Psoas muscle (tissue), 8 donors: ENCODE measurements around the gene SDK2. TPM values are rescaled to one million over a fixed set of nuclear protein-coding genes. Genes with fewer than 3 reads are reported as not detected.

Experiments
- ATAC-seq, 4 donors: fragments of 200-7000 bp; cut with Tn5 transposase; one replicate each; pipeline ENCODE4 v1.9.1; 2020; ENCODE audit warnings: moderate library complexity in 3 of 4, mild to moderate bottlenecking in 2 of 4
- DNase-seq, 2 donors: peaks; one replicate each; pipeline ENCODE4 v3.0.0-alpha.2; 2020
- H3K27ac ChIP-seq: fragments of 200-600 bp; one replicate; pipeline ENCODE4 v1.8.0; 2022
- H3K27me3 ChIP-seq, 3 donors: fragments of 200-600 bp in 1 of 3; one replicate each; pipeline versions ENCODE4 v1.6.1 to v1.8.0; 2013 to 2022; ENCODE audit warnings: low read length in 2 of 3, mild to moderate bottlenecking in 2 of 3, moderate library complexity in 1 of 3; ENCODE audit not compliant: insufficient read depth in 3 of 3
- H3K36me3 ChIP-seq, 2 donors: fragments of 200-600 bp in 1 of 2; one replicate each; pipeline versions ENCODE4 v1.6.1 to v1.8.0; 2013 to 2022; ENCODE audit warnings: low read depth in 1 of 2, mild to moderate bottlenecking in 1 of 2, moderate library complexity in 1 of 2; ENCODE audit not compliant: insufficient read depth in 1 of 2
- H3K4me1 ChIP-seq: fragments of 200-600 bp; one replicate; pipeline ENCODE4 v1.8.0; 2022
- H3K4me3 ChIP-seq: fragments of 200-600 bp; one replicate; pipeline ENCODE4 v1.8.0; 2022; ENCODE audit warnings: mild to moderate bottlenecking
- H3K9me3 ChIP-seq: fragments of 200-600 bp; one replicate; pipeline ENCODE4 v1.8.0; 2022
- CTCF ChIP-seq: fragments of 200-600 bp; IDR thresholded peaks from one replicate; pipeline ENCODE4 v1.8.0; 2022; ENCODE audit warnings: antibody characterized with exemption
- WGBS, 3 donors: extraction: QIAGEN DNeasy Blood & Tissue Kit; methylation state at CpG; one replicate each; pipeline versions ENCODE4 v1.1.6 to v1.1.7; 2013; 5-methylcytosine and 5-hydroxymethylcytosine counted together
- intact Hi-C, 2 donors: fragments of 100-400 bp; cut with DNase I; formaldehyde crosslinking; loops; one replicate each; pipeline versions ENCODE4 v1.11.0 to v1.14.2; 2022
- polyA plus RNA-seq, 3 donors: library from polyadenylated mRNA; stranded (reverse); fragments of 200-250 nt; gene quantifications; one replicate each; pipeline ENCODE4 v1.2.3, GENCODE V29; 2013
- total RNA-seq, 4 donors: library from RNA; stranded (reverse); fragmentation: NEBNext Ultra II Directional in 2 of 4; extraction: Animal tissue kit (Norgen Biotek cat#: 25700) in 2 of 4; gene quantifications; one replicate each; pipeline versions ENCODE4 v1.2.1 to v1.2.4, GENCODE V29; 2021 to 2023
- donor health status: healthy with polysubstance abuse.
- donor health status: DM: no; HTN: no; CAD: no; lungs with moderate emphysema.
- donor health status: Bipolar disorder and iron deficiency.
- donor health status: healthy.
- donor health status: DM: yes; HTN: yes; CAD: no.
- donor health status: DM: no; HTN: no; CAD: no.
- donor health status: DM: no; HTN: no; CAD: no.
- donor health status: DM: yes; HTN: yes; CAD: no.

SDK2 gene
- total and polyA plus RNA-seq, 7 donors = 0.04 to 2.8 (median 0.24) TPM

- intact Hi-C loops = no loop called here
- Histone ChIP-seq H3K27me3 (peaks cover 0 to 24% (median 14%) of the 10 kb centered on the region in 3 donors), H3K4me1 (no peaks in the 10 kb centered on the region), H3K27ac (no peak overlapping the region), H3K9me3 (no peaks in the 10 kb centered on the region), H3K4me3 (no peak overlapping the region), H3K36me3 (no peaks in the 10 kb centered on the region)
- ATAC-seq (no peak), DNase-seq (no peak)
- 82 to 90% (median 90%) methylated on average over 5 of the region's 5 CpGs for WGBS, 3 donors
- TF ChIP-seq CTCF = no peak
These were observed 149.3 kb downstream of the SDK2 start for GRCh38 chr17:73494950-73495349.

- Histone ChIP-seq H3K27ac (no peak overlapping the region), H3K27me3 (peaks cover 0 to 23% (median 14%) of the 10 kb centered on the region in 3 donors), H3K4me1 (no peaks in the 10 kb centered on the region), H3K36me3 (no peaks in the 10 kb centered on the region), H3K9me3 (no peaks in the 10 kb centered on the region), H3K4me3 (no peak overlapping the region)
- no peak for TF ChIP-seq CTCF
- 59 to 64% (median 63%) methylated on average over 24 of the region's 24 CpGs for WGBS, 3 donors
- no peak for ATAC-seq
- no peak for DNase-seq
- intact Hi-C loops = no loop called here
These were observed 150.0 kb downstream of the SDK2 start for GRCh38 chr17:73493956-73494926.

GRCh38 chr17:73492821-73493814, 151.1 kb downstream of the SDK2 start:
- no peaks in the 10 kb centered on the region for H3K9me3 ChIP-seq
- H3K36me3 ChIP-seq = no peaks in the 10 kb centered on the region
- H3K27me3 ChIP-seq = peaks cover 0 to 18% (median 14%) of the 10 kb centered on the region in 3 donors
- H3K27ac ChIP-seq = no peak overlapping the region
- intact Hi-C loops = no loop called here
- DNase-seq (no peak), ATAC-seq (no peak)
- no peaks in the 10 kb centered on the region for H3K4me1 ChIP-seq
- 44 to 50% (median 46%) methylated on average over 22 of the region's 22 CpGs for WGBS, 3 donors
- no peak for TF ChIP-seq CTCF
- no peak overlapping the region for H3K4me3 ChIP-seq

- H3K9me3 ChIP-seq = no peaks in the 10 kb centered on the region
- peaks cover 0 to 18% (median 14%) of the 10 kb centered on the region in 3 donors for H3K27me3 ChIP-seq
- WGBS, 3 donors = 63 to 67% (median 67%) methylated on average over 12 of the region's 12 CpGs
- no peaks in the 10 kb centered on the region for H3K36me3 ChIP-seq
- H3K4me1 ChIP-seq = no peaks in the 10 kb centered on the region
- H3K4me3 ChIP-seq = no peak overlapping the region
- no peak overlapping the region for H3K27ac ChIP-seq
- DNase-seq (no peak), ATAC-seq (no peak)
- intact Hi-C loops = no loop called here
- no peak for TF ChIP-seq CTCF
These were observed 152.0 kb downstream of the SDK2 start for GRCh38 chr17:73492125-73492820.
